Mammary epithelial cell (primary cell): ENCODE data around the gene ABCB1.

Source experiments
- EZH2 ChIP-seq: IDR thresholded peaks from 2 replicates; pipeline ENCODE4 v1.6.1; 2012; ENCODE audit warnings: low read length, inconsistent platforms, borderline replicate concordance
- TF ChIP-seq, protein P1 (sequence below), 2 donors: IDR thresholded peaks in 1 of 2; conservative IDR thresholded peaks in 1 of 2; 2 replicates each; pipeline ENCODE4 v1.5.1; 2011 to 2012; ENCODE audit warnings: inconsistent platforms in 2 of 2, low read length in 2 of 2, mild to moderate bottlenecking in 2 of 2, control low read depth in 1 of 2, low read depth in 1 of 2; ENCODE audit not compliant: insufficient read depth in 1 of 2; ENCODE audit errors: extremely low read depth in 1 of 2

DNA sequence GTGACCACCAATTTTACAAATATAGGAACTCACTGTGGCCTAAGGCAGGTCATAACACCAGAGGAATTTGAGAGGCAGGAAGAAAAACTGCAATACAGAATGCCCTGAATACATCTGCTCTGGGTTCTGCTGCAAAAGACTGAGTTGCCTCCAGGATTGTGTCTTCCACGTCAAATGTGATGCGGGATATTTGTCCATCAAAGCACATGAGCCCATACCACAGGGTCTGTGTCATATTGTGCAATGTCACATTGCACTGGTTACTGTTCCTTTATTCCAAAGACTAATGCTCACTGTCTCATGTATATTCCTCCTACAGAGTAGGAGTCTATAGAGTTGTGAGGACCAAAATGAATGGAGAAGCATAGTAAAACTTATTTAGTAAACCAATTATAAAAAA, 66.6 kb downstream of the ABCB1 start:
- TF ChIP-seq, protein P1, sequence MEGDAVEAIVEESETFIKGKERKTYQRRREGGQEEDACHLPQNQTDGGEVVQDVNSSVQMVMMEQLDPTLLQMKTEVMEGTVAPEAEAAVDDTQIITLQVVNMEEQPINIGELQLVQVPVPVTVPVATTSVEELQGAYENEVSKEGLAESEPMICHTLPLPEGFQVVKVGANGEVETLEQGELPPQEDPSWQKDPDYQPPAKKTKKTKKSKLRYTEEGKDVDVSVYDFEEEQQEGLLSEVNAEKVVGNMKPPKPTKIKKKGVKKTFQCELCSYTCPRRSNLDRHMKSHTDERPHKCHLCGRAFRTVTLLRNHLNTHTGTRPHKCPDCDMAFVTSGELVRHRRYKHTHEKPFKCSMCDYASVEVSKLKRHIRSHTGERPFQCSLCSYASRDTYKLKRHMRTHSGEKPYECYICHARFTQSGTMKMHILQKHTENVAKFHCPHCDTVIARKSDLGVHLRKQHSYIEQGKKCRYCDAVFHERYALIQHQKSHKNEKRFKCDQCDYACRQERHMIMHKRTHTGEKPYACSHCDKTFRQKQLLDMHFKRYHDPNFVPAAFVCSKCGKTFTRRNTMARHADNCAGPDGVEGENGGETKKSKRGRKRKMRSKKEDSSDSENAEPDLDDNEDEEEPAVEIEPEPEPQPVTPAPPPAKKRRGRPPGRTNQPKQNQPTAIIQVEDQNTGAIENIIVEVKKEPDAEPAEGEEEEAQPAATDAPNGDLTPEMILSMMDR (conservative IDR thresholded peaks at IDR 0.05 in 1 of 2, IDR thresholded peaks at IDR 0.05 in 1 of 2; ENCODE audit: extremely low read depth in 1 of 2, insufficient read depth in 1 of 2, low read depth in 1 of 2, low read length in 2 of 2) = no peak
- TF ChIP-seq EZH2 = no peak
